Keratinocyte (primary cell): ENCODE results near the gene RBBP6. TPM values are rescaled to one million over a fixed set of nuclear protein-coding genes. Genes with fewer than 3 reads are reported as not detected.
"Not testable (repeated sequence)": the region's sequence is repeated elsewhere in the genome, so short reads cannot be mapped to it uniquely, and the experiment has no call there.

ENCODE experiments used
- DNase-seq: peaks from one replicate; pipeline ENCODE4 v3.0.0-alpha.2; 2011; ENCODE audit warnings: low read depth, missing footprints, low spot score
- FAIRE-seq: peaks from 2 replicates; lab custom pipeline; 2011; peaks lifted over from hg19 to GRCh38; lab: Jason Lieb, UNC
- H2AFZ ChIP-seq: 2 replicates; pipeline ENCODE4 v1.6.0; 2012; ENCODE audit warnings: low read length, control low read depth, inconsistent platforms; ENCODE audit not compliant: control insufficient read depth
- H3K27ac ChIP-seq: 2 replicates; pipeline ENCODE4 v1.5.1; 2011; ENCODE audit warnings: low read length; ENCODE audit not compliant: control insufficient read depth, insufficient read depth
- H3K27me3 ChIP-seq: 3 replicates; pipeline ENCODE4 v1.6.0; 2011; ENCODE audit warnings: low read length; ENCODE audit not compliant: control insufficient read depth, insufficient read depth; ENCODE audit errors: extremely low read depth
- H3K36me3 ChIP-seq, 2 experiments: 2 replicates in 1 of 2; 3 replicates in 1 of 2; pipeline ENCODE4 v1.5.1; 2011; ENCODE audit warnings: low read length in 2 of 2, mild to moderate bottlenecking in 1 of 2; ENCODE audit not compliant: control insufficient read depth in 2 of 2, insufficient read depth in 2 of 2; ENCODE audit errors: extremely low read depth in 1 of 2
- H3K4me1 ChIP-seq: 3 replicates; pipeline ENCODE4 v1.5.1; 2011; ENCODE audit warnings: low read length; ENCODE audit not compliant: control insufficient read depth, insufficient read depth; ENCODE audit errors: extremely low read depth
- H3K4me2 ChIP-seq: 3 replicates; pipeline ENCODE4 v1.6.0; 2011; ENCODE audit warnings: low read depth, low read length; ENCODE audit not compliant: control insufficient read depth, insufficient read depth; ENCODE audit errors: extremely low read depth
- H3K4me3 ChIP-seq, 3 experiments: fragments of 200-600 bp in 1 of 3; sonication (generic) in 1 of 3; 2 replicates in 2 of 3; 3 replicates in 1 of 3; pipeline ENCODE4 v1.5.1; 2011 to 2016; ENCODE audit warnings: low read length in 3 of 3, mild to moderate bottlenecking in 3 of 3, control low read depth in 2 of 3, inconsistent platforms in 1 of 3, low read depth in 1 of 3, mixed read lengths in 1 of 3, mixed run types in 1 of 3, moderate library complexity in 1 of 3; ENCODE audit not compliant: control insufficient read depth in 2 of 3, insufficient read depth in 2 of 3; ENCODE audit errors: extremely low read depth in 1 of 3
- H3K79me2 ChIP-seq: 2 replicates; pipeline ENCODE4 v1.6.0; 2012; ENCODE audit warnings: low read length; ENCODE audit not compliant: control insufficient read depth, insufficient read depth
- H3K9ac ChIP-seq: 3 replicates; pipeline ENCODE4 v1.6.0; 2011; ENCODE audit warnings: low read length; ENCODE audit not compliant: control insufficient read depth, insufficient read depth; ENCODE audit errors: extremely low read depth
- H3K9me1 ChIP-seq: 3 replicates; pipeline ENCODE4 v1.6.0; 2011; ENCODE audit warnings: low read length; ENCODE audit not compliant: control insufficient read depth, insufficient read depth; ENCODE audit errors: extremely low read depth
- H3K9me3 ChIP-seq: 2 replicates; pipeline ENCODE4 v1.5.1; 2012; ENCODE audit warnings: low read depth, low read length; ENCODE audit not compliant: control insufficient read depth
- H4K20me1 ChIP-seq: 3 replicates; pipeline ENCODE4 v1.6.0; 2011; ENCODE audit warnings: low read length; ENCODE audit not compliant: control insufficient read depth, insufficient read depth; ENCODE audit errors: extremely low read depth
- CTCF ChIP-seq, 3 experiments: IDR thresholded peaks in 1 of 3; conservative IDR thresholded peaks in 1 of 3; optimal IDR thresholded peaks in 1 of 3; 2 replicates in 2 of 3; 3 replicates in 1 of 3; pipeline versions ENCODE3 to v1.5.1; 2011; ENCODE audit warnings: low read length in 3 of 3, mild to moderate bottlenecking in 3 of 3, moderate library complexity in 2 of 3, control low read depth in 1 of 3, inconsistent platforms in 1 of 3; ENCODE audit not compliant: insufficient read depth in 2 of 3; ENCODE audit errors: extremely low read depth in 1 of 3
- EZH2 ChIP-seq: IDR thresholded peaks from one replicate; pipeline ENCODE4 v1.6.1; 2012; ENCODE audit warnings: inconsistent platforms, mild to moderate bottlenecking, low read length, moderate library complexity
- dilution Hi-C: fragments of 300-500 bp; cut with MboI; formaldehyde crosslinking; loops from one replicate; pipeline ENCODE4 v1.7.0; 2020; ENCODE audit warnings: low sequenced_read_pairs; ENCODE audit not compliant: extremely low pct_ligation_motif_present
- polyA plus RNA-seq, 5 experiments: library from polyadenylated mRNA; depleted of rRNA in 3 of 5; stranded (reverse) in 3 of 5; stranded (forward) in 1 of 5; unstranded in 1 of 5; fragments of >200 nt; gene quantifications; 1 replicate in 1 of 5; 2 replicates in 3 of 5; 3 replicates in 1 of 5; pipeline versions ENCODE4 v1.2.1 to v1.2.3, GENCODE V29; 2011 to 2012; ENCODE audit warnings: missing spikeins in 2 of 5, low read depth in 1 of 5, low replicate concordance in 1 of 5

Gene RBBP6
- polyA plus RNA-seq, 1 donor (not counting 4 experiments of a cell fraction or from before 2014, with no cell fraction given): 32.1 TPM

- H3K4me2 ChIP-seq: no peak overlapping the region
- H4K20me1 ChIP-seq: no peaks in the 10 kb centered on the region
- peaks cover 3% of the 10 kb centered on the region for H3K4me1 ChIP-seq
- FAIRE-seq (no peak), DNase-seq (no peak)
- H2AFZ ChIP-seq: no peak overlapping the region
- no peaks in the 10 kb centered on the region for H3K9me1 ChIP-seq
- dilution Hi-C loops: no loop called here
- H3K27ac ChIP-seq: no peak overlapping the region
- no peak for TF ChIP-seq EZH2
- TF ChIP-seq CTCF (optimal IDR thresholded peaks at IDR 0.05 in 1 of 3, IDR thresholded peaks at IDR 0.05 in 1 of 3, conservative IDR thresholded peaks at IDR 0.05 in 1 of 3; ENCODE audit: extremely low read depth in 1 of 3, insufficient read depth in 2 of 3, low read length in 3 of 3): no peak
- no peaks in the 10 kb centered on the region for H3K79me2 ChIP-seq
- peaks cover 14 to 24% of the 10 kb centered on the region in 2 experiments for H3K36me3 ChIP-seq
- no peaks in the 10 kb centered on the region for H3K9me3 ChIP-seq
- H3K27me3 ChIP-seq: no peaks in the 10 kb centered on the region
- no peak overlapping the region for H3K9ac ChIP-seq
- H3K4me3 ChIP-seq: no peak overlapping the region
These were observed 33.8 kb downstream of the RBBP6 start for GRCh38 chr16:24573141-24573540.

GRCh38 chr16:24574515-24575485, 35.4 kb downstream of the RBBP6 start:
- FAIRE-seq, H3K9ac ChIP-seq, dilution Hi-C loops, H3K4me3 ChIP-seq, DNase-seq, H3K9me1 ChIP-seq, H3K4me1 ChIP-seq, H2AFZ ChIP-seq, H3K27ac ChIP-seq, H3K4me2 ChIP-seq, H3K9me3 ChIP-seq, H3K27me3 ChIP-seq, H4K20me1 ChIP-seq, H3K79me2 ChIP-seq: not testable (repeated sequence)
- peaks cover 10 to 14% of the 10 kb centered on the region in 2 experiments for H3K36me3 ChIP-seq

GRCh38 chr16:24575791-24576190, 36.4 kb downstream of the RBBP6 start:
- H3K9me3 ChIP-seq, H3K79me2 ChIP-seq, H2AFZ ChIP-seq, H3K27ac ChIP-seq, H3K4me1 ChIP-seq, H3K27me3 ChIP-seq, H3K9ac ChIP-seq, FAIRE-seq, H4K20me1 ChIP-seq, H3K4me2 ChIP-seq, dilution Hi-C loops, H3K9me1 ChIP-seq, H3K4me3 ChIP-seq, DNase-seq: not testable (repeated sequence)
- peaks cover 7 to 10% of the 10 kb centered on the region in 2 experiments for H3K36me3 ChIP-seq
